Left renal pelvis (tissue), 4 donors: ENCODE measurements around the gene S100A4. TPM values are rescaled to one million over a fixed set of nuclear protein-coding genes. Genes with fewer than 3 reads are reported as not detected.

Source experiments
- DNase-seq, 4 donors: peaks; one replicate each; pipeline ENCODE4 v3.0.0-alpha.2; 2013; ENCODE audit warnings: low read depth in 4 of 4, low spot score in 3 of 4
- polyA plus RNA-seq, 4 donors: library from polyadenylated mRNA; unstranded; fragments of 120-200 nt; gene quantifications; one replicate each; pipeline ENCODE4 v1.2.1, GENCODE V29; 2013; ENCODE audit not compliant: insufficient read length in 4 of 4

S100A4 gene
- polyA plus RNA-seq, 4 donors: 36.5 to 106 (median 59.5) TPM

DNA sequence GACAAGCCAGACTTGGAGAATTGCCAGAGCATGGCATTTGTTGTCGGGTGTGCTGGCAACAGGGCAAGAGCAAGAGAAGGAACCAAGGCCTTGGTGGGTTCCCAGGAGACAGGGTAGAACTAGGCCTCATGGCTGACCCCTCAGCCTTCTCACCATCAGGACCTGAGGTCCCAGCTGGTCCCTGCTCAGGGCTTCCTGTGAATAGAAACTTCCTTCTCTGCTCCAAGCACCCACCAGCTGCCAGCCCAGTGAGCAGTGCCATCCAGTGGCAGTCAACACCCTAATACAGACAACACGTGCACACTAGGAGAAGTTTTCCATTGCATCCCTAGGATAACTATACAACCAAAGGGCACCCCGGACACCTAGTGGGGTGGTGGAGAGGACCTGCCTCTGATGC is 32.6 kb downstream of the S100A4 start:
- DNase-seq: no peak

GRCh38 chr1:153510984-153511410 is 34.6 kb downstream of the S100A4 start:
- peak in 2 of 4 donors; percentile 55 to 66 for DNase-seq

GRCh38 chr1:153509729-153510354 is 35.8 kb downstream of the S100A4 start:
- DNase-seq: no peak

GRCh38 chr1:153509036-153509435 is 36.6 kb downstream of the S100A4 start:
- DNase-seq: no peak

DNA sequence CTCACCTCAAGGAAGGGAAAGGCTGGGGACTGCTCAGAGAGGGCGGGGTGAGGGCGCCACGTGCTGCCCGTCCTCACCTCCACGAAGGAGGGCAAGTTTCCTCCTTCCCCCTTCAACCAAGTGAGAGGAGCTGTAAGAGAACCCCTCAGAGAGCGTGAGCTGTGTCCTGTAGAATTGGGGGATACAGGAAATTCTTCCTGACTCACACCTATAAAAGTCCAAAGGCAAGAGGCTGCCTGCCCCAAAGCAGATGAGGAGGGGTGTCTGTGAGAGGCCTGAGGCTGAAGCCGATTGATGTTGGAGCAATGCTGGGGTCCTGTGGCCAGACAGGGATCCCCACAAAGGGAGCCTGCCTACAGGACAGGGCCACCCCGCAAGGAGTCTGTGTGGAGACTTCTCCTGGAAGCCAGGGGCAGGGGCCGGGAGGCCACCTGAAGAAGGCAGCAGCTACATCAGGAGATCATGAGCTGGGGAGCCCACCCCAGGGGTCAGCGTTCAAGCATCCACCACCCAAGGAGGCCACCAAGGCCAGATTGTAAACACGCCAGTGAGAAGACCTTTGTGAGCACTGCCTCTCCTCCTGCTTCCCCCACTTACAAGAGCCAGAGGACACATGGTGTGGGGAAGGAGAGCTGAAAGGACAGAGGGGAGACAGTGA is 37.6 kb downstream of the S100A4 start:
- DNase-seq: no peak

GRCh38 chr1:153506831-153507413 is 38.7 kb downstream of the S100A4 start:
- peak in 2 of 4 donors; percentile 31 to 63 for DNase-seq

DNA sequence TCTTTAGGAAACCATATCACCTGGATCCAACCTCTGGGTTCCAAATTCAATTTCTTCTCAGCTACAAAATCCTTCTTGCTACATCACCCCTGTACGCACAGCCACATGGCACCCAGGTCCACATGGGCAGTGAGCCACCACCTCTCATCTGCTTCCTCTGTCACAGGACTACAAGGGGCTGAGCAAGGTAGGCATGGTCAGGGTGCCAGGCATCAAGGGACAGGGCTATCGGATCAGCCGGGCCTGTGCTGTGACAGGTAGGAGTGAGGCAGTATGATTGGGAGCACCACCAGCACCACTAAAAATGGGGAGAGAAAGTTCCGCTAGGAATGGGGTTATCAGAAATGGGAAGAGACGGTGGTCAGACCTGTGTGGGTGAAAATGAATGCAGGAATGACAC is 39.2 kb downstream of the S100A4 start:
- DNase-seq: no peak

GRCh38 chr1:153505576-153505975 is 40.0 kb downstream of the S100A4 start:
- DNase-seq: no peak

- no peak for DNase-seq
Measured at GRCh38 chr1:153503766-153504165, 41.8 kb downstream of the S100A4 start.

- no peak for DNase-seq
Measured at GRCh38 chr1:153498746-153499145, 46.9 kb downstream of the S100A4 start.

GRCh38 chr1:153495536-153495935 is 50.1 kb downstream of the S100A4 start:
- no peak for DNase-seq

DNA sequence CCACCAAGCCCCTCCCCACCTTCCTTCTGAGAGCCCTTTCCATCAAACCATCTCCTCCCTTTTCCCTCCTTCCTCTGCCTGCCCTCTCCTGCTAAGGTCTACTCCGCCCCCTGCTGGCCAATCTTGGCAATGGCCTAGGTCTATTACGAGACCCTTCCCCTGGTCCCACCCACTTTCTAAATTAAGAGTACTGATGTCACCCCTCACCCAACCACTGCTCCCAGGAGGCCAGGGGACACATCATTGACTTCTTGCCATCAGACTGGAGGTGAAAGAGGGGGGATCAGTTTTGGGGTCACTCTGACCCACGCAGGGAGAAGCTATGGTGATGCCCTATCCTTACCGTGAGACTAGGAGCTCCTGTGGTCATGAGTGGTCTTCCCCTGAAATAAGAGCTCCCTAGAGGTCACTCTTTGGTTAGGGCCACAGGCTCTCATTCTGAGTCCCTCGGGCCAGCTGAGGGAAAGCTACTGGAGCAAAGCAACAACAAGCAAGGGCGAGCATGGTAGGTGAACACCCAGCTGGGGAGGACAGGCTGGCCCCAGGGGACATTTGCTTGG is 50.5 kb downstream of the S100A4 start:
- DNase-seq: peak in 2 of 4 donors; percentile 44 to 51

Other genes starting within 250 kb of the S100A4 start
- not detected for gene PGLYRP3, start 232.9 kb downstream of the S100A4 start, polyA plus RNA-seq
- gene PGLYRP4, start 197.0 kb downstream of the S100A4 start, polyA plus RNA-seq: not detected
- 10 to 100 TPM in 3 of 4 donors, 1 to 10 TPM in 1; 7.2 to 34.0 (median 24.9) TPM for gene S100A9, start 188.0 kb downstream of the S100A4 start, polyA plus RNA-seq
- 1 to 10 TPM in 3 of 4 donors, not detected in 1; 1.4 to 3.0 (median 1.7) TPM for gene S100A12, start 170.2 kb downstream of the S100A4 start, polyA plus RNA-seq
- 10 to 100 TPM in 3 of 4 donors, 1 to 10 TPM in 1; 5.5 to 22.6 (median 16.0) TPM for gene S100A8, start 154.7 kb downstream of the S100A4 start, polyA plus RNA-seq
- not detected for gene S100A7A, start 129.3 kb downstream of the S100A4 start, polyA plus RNA-seq
- gene S100A7, start 85.2 kb downstream of the S100A4 start, polyA plus RNA-seq: under 1 TPM in 1 of 4 donors, not detected in 3; 0.47 TPM
- gene S100A6, start 9.8 kb downstream of the S100A4 start, polyA plus RNA-seq: 100 to 1,000 TPM; 185 to 449 (median 318) TPM
- gene S100A5, start 4.9 kb downstream of the S100A4 start, polyA plus RNA-seq: 1 to 10 TPM in 1 of 4 donors, under 1 TPM in 3; 0.49 to 1.0 (median 0.82) TPM
- gene S100A3, start 3.5 kb upstream of the S100A4 start, polyA plus RNA-seq: under 1 TPM; 0.18 to 0.39 (median 0.22) TPM
- gene S100A2, start 20.0 kb upstream of the S100A4 start, polyA plus RNA-seq: 10 to 100 TPM in 1 of 4 donors, 1 to 10 TPM in 3; 1.4 to 11.8 (median 7.7) TPM
- 100 to 1,000 TPM in 3 of 4 donors, 10 to 100 TPM in 1; 91.7 to 107 (median 101) TPM for gene S100A16, start 67.3 kb upstream of the S100A4 start, polyA plus RNA-seq
- gene S100A14, start 70.5 kb upstream of the S100A4 start, polyA plus RNA-seq: 10 to 100 TPM in 3 of 4 donors, under 1 TPM in 1; 0.96 to 29.2 (median 18.9) TPM
- gene S100A13, start 81.7 kb upstream of the S100A4 start, polyA plus RNA-seq: 100 to 1,000 TPM; 121 to 152 (median 151) TPM
- gene S100A1, start 82.6 kb upstream of the S100A4 start, polyA plus RNA-seq: 10 to 100 TPM in 3 of 4 donors, 1 to 10 TPM in 1; 1.5 to 23.5 (median 18.9) TPM
- gene CHTOP, start 88.3 kb upstream of the S100A4 start, polyA plus RNA-seq: 100 to 1,000 TPM in 3 of 4 donors, 10 to 100 TPM in 1; 99.3 to 149 (median 123) TPM
- 10 to 100 TPM; 45.9 to 59.5 (median 52.3) TPM for gene SNAPIN, start 112.9 kb upstream of the S100A4 start, polyA plus RNA-seq
- gene ILF2, start 125.2 kb upstream of the S100A4 start, polyA plus RNA-seq: 100 to 1,000 TPM; 243 to 320 (median 286) TPM
- 10 to 100 TPM; 36.2 to 74.9 (median 63.8) TPM for gene NPR1, start 132.9 kb upstream of the S100A4 start, polyA plus RNA-seq
- gene INTS3, start 182.2 kb upstream of the S100A4 start, polyA plus RNA-seq: 100 to 1,000 TPM in 2 of 4 donors, 10 to 100 TPM in 2; 71.4 to 144 (median 105) TPM
- gene SLC27A3, start 229.6 kb upstream of the S100A4 start, polyA plus RNA-seq: 10 to 100 TPM; 31.8 to 50.5 (median 41.7) TPM